ENCODE data around the gene PAQR6. TPM values are rescaled to one million over a fixed set of nuclear protein-coding genes. Genes with fewer than 3 reads are reported as not detected.

Gene PAQR6
- total RNA-seq, 1 experiment from 2014 or later: 15.8 TPM

GRCh38 chr1:156257711-156258110, 9.9 kb upstream of the PAQR6 start:
- Histone ChIP-seq H2BK20ac (ENCODE audit: low read depth, low read length, poor library complexity, severe bottlenecking) (no peak overlapping the region), H2AFZ (ENCODE audit: low read length) (no peak overlapping the region), H3K23ac (ENCODE audit: insufficient read length, low read depth, low read length) (no peak overlapping the region), H3K4me1 (ENCODE audit: insufficient read depth, low read length) (no peaks in the 10 kb centered on the region), H3K4ac (ENCODE audit: low read depth, low read length) (no peak overlapping the region), H3K27ac (ENCODE audit: insufficient read length, low read depth, low read length) (no peak overlapping the region), H2BK15ac (ENCODE audit: low read depth, low read length) (no peak overlapping the region), H4K91ac (ENCODE audit: insufficient read length, low read depth, low read length) (no peak overlapping the region), H3K14ac (ENCODE audit: insufficient read depth, low read length) (no peak overlapping the region), H3K4me2 (ENCODE audit: insufficient read depth, insufficient read length, low read length) (no peak overlapping the region), H3K9ac (ENCODE audit: extremely low read depth, insufficient read length, low read length) (no peak overlapping the region), H3K18ac (ENCODE audit: insufficient read length, low read depth, low read length) (no peak overlapping the region), H4K5ac (ENCODE audit: insufficient read length, low read depth, low read length) (no peak overlapping the region), H2BK120ac (ENCODE audit: low read depth, low read length, poor library complexity, severe bottlenecking) (no peak overlapping the region), H3K23me2 (ENCODE audit: insufficient read length, low read depth, low read length, poor library complexity, severe bottlenecking) (no peaks in the 10 kb centered on the region), H2AK5ac (ENCODE audit: insufficient read length, low read length) (no peak overlapping the region), H3K56ac (ENCODE audit: insufficient read length, low read depth, low read length) (no peak overlapping the region), H3K79me1 (ENCODE audit: insufficient read depth, low read depth, low read length, poor library complexity, severe bottlenecking) (no peaks in the 10 kb centered on the region), H2BK5ac (ENCODE audit: insufficient read length, low read length) (no peak overlapping the region), H4K8ac (replicated peaks; ENCODE audit: insufficient read length, low read depth, low read length) (no peak overlapping the region), H3T11ph (ENCODE audit: low read length) (no peak overlapping the region), H3K27me3 (ENCODE audit: insufficient read depth, low read length) (no peaks in the 10 kb centered on the region), H3K79me2 (ENCODE audit: insufficient read depth, low read length) (no peaks in the 10 kb centered on the region), H3K9me3 (ENCODE audit: control insufficient read depth, low read depth, low read length) (no peaks in the 10 kb centered on the region), H2BK12ac (ENCODE audit: insufficient read length, low read depth, low read length) (no peak overlapping the region), H4K20me1 (ENCODE audit: control insufficient read depth, insufficient read depth, insufficient read length) (no peaks in the 10 kb centered on the region)
- TF ChIP-seq, protein P1, sequence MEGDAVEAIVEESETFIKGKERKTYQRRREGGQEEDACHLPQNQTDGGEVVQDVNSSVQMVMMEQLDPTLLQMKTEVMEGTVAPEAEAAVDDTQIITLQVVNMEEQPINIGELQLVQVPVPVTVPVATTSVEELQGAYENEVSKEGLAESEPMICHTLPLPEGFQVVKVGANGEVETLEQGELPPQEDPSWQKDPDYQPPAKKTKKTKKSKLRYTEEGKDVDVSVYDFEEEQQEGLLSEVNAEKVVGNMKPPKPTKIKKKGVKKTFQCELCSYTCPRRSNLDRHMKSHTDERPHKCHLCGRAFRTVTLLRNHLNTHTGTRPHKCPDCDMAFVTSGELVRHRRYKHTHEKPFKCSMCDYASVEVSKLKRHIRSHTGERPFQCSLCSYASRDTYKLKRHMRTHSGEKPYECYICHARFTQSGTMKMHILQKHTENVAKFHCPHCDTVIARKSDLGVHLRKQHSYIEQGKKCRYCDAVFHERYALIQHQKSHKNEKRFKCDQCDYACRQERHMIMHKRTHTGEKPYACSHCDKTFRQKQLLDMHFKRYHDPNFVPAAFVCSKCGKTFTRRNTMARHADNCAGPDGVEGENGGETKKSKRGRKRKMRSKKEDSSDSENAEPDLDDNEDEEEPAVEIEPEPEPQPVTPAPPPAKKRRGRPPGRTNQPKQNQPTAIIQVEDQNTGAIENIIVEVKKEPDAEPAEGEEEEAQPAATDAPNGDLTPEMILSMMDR (conservative IDR thresholded peaks at IDR 0.05): no peak
- Mint-ChIP-seq H3K27me3 (ENCODE audit: low read depth) (no peaks in the 10 kb centered on the region), H3K27ac (no peak overlapping the region), H3K4me3 (no peak overlapping the region), H3K36me3 (ENCODE audit: insufficient read depth in 1 of 3, low read depth in 3 of 3) (peaks cover 49 to 85% (median 74%) of the 10 kb centered on the region in 3 experiments), H3K4me1 (no peaks in the 10 kb centered on the region), H3K9me3 (no peaks in the 10 kb centered on the region)
- no peak for DNase-seq
- WGBS (ENCODE audit: extremely low coverage, insufficient read length, low lambda C conversion rate): no CpG with 5 or more reads among the region's 2 CpGs
